ENCODE results near the gene NFE2. TPM values are rescaled to one million over a fixed set of nuclear protein-coding genes. Genes with fewer than 3 reads are reported as not detected.

NFE2 gene
- total and polyA plus RNA-seq, 4 donors: 0.44 to 155 (median 1.2) TPM

DNA sequence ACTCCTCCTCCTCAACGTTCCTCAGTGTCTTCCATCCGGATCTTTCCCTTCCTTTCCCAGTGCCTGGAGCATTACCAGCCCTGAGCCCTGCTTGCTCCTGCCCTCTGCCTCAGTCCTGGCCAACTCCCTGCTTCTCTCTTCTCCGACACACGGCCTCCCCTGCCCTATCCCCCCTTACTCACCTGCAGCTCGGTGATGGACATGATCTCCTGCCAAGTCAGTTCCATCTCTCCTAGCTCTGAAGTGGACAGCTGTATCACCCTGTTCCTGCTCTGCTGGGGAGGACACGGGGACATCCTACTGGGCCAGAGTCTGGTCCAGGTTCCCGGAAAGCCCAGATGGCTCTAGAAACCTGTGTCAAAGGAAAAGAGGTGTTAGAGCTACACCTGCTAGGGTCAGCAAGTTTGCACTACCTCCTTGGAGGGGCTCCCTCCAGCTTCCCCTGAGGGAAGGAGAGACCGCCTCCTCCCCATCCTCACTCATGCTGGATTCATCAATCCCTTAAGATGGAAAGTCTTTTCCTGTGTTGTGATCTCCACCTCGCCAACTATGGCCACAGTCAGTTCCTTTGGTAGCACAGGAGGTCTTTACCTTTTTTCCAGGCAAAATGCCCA lies 5.8 kb downstream of the NFE2 start (continued):
- TF ChIP-seq HNF4G (IDR thresholded peaks at IDR 0.05) (no peak), JUND (IDR thresholded peaks at IDR 0.05) (no peak), YY1 (IDR thresholded peaks at IDR 0.05) (no peak), RAD21 (IDR thresholded peaks at IDR 0.05) (no peak)
- TF ChIP-seq, protein P1, sequence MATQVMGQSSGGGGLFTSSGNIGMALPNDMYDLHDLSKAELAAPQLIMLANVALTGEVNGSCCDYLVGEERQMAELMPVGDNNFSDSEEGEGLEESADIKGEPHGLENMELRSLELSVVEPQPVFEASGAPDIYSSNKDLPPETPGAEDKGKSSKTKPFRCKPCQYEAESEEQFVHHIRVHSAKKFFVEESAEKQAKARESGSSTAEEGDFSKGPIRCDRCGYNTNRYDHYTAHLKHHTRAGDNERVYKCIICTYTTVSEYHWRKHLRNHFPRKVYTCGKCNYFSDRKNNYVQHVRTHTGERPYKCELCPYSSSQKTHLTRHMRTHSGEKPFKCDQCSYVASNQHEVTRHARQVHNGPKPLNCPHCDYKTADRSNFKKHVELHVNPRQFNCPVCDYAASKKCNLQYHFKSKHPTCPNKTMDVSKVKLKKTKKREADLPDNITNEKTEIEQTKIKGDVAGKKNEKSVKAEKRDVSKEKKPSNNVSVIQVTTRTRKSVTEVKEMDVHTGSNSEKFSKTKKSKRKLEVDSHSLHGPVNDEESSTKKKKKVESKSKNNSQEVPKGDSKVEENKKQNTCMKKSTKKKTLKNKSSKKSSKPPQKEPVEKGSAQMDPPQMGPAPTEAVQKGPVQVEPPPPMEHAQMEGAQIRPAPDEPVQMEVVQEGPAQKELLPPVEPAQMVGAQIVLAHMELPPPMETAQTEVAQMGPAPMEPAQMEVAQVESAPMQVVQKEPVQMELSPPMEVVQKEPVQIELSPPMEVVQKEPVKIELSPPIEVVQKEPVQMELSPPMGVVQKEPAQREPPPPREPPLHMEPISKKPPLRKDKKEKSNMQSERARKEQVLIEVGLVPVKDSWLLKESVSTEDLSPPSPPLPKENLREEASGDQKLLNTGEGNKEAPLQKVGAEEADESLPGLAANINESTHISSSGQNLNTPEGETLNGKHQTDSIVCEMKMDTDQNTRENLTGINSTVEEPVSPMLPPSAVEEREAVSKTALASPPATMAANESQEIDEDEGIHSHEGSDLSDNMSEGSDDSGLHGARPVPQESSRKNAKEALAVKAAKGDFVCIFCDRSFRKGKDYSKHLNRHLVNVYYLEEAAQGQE (IDR thresholded peaks at IDR 0.05): no peak

DNA sequence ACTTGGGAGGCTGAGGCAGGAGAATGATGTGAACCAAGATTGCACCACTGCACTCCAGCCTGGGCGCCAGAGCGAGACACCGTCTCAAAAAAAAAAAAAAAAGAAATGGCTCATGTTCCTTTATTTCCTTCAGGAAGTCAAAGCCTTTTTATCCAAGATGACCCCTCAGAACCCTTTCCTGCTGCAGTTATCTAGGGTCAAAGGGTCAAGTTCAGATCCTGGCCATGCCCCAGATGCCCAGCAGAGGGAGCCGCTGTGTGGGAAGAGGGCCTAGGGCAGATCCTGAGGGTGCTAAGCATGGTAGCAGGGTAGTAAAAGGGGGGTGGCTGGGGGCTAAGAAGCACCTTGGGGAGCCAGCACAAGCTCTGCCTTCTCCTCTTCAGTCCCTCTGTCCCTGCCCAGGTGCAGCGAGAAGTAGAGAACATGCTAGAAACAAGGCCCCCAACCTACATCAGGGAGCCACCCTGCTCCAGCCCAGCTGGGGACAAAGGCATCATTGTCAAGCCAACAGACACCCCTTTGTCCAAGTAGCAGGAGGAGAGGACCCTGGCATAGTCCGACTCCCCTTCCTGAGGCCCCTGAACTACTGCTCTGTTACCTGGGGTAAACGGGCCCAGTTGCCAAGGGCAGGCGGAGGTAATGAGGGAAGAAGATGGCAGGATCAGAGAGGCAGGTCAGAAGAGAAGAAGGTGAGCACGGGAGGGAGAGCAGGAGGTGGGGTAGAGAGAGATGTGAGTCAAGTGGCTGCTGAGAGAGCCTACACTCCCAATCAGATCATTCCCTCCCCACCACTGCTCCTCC lies 6.5 kb downstream of the NFE2 start:
- DNase-seq (ENCODE audit: low spot score): peak; percentile 91
- TF ChIP-seq NR2F2 (IDR thresholded peaks at IDR 0.05): peak; percentile 100
- peak; percentile 86 to 93 for TF ChIP-seq RAD21 (IDR thresholded peaks at IDR 0.05)
- TF ChIP-seq EGR1 (IDR thresholded peaks at IDR 0.05; ENCODE audit: low read depth in 2 of 2): no peak
- no peak for TF ChIP-seq HNF4G (IDR thresholded peaks at IDR 0.05)
- peak; percentile 47 to 84 for TF ChIP-seq RXRA (IDR thresholded peaks at IDR 0.05)
- TF ChIP-seq, protein P2, sequence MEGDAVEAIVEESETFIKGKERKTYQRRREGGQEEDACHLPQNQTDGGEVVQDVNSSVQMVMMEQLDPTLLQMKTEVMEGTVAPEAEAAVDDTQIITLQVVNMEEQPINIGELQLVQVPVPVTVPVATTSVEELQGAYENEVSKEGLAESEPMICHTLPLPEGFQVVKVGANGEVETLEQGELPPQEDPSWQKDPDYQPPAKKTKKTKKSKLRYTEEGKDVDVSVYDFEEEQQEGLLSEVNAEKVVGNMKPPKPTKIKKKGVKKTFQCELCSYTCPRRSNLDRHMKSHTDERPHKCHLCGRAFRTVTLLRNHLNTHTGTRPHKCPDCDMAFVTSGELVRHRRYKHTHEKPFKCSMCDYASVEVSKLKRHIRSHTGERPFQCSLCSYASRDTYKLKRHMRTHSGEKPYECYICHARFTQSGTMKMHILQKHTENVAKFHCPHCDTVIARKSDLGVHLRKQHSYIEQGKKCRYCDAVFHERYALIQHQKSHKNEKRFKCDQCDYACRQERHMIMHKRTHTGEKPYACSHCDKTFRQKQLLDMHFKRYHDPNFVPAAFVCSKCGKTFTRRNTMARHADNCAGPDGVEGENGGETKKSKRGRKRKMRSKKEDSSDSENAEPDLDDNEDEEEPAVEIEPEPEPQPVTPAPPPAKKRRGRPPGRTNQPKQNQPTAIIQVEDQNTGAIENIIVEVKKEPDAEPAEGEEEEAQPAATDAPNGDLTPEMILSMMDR (IDR thresholded peaks at IDR 0.05; ENCODE audit: low read depth, low read length, missing input control): peak; percentile 89
- no peak for TF ChIP-seq FOXA2 (IDR thresholded peaks at IDR 0.05)
- TF ChIP-seq, protein P3, sequence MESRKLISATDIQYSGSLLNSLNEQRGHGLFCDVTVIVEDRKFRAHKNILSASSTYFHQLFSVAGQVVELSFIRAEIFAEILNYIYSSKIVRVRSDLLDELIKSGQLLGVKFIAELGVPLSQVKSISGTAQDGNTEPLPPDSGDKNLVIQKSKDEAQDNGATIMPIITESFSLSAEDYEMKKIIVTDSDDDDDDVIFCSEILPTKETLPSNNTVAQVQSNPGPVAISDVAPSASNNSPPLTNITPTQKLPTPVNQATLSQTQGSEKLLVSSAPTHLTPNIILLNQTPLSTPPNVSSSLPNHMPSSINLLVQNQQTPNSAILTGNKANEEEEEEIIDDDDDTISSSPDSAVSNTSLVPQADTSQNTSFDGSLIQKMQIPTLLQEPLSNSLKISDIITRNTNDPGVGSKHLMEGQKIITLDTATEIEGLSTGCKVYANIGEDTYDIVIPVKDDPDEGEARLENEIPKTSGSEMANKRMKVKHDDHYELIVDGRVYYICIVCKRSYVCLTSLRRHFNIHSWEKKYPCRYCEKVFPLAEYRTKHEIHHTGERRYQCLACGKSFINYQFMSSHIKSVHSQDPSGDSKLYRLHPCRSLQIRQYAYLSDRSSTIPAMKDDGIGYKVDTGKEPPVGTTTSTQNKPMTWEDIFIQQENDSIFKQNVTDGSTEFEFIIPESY (IDR thresholded peaks at IDR 0.05): no peak
- TF ChIP-seq GABPA (IDR thresholded peaks at IDR 0.05 in 1 of 2, conservative IDR thresholded peaks at IDR 0.05 in 1 of 2): no peak
- TF ChIP-seq SP1 (IDR thresholded peaks at IDR 0.05): peak; percentile 15
- no peak for TF ChIP-seq TAF1 (conservative IDR thresholded peaks at IDR 0.05)
- TF ChIP-seq, protein P1 (IDR thresholded peaks at IDR 0.05): no peak
- TF ChIP-seq YY1 (IDR thresholded peaks at IDR 0.05): no peak
- no peak for TF ChIP-seq FOXA1 (IDR thresholded peaks at IDR 0.05)
- TF ChIP-seq HNF4A (conservative IDR thresholded peaks at IDR 0.05): peak in 1 of 2 donors; percentile 56
- TF ChIP-seq, protein P4, sequence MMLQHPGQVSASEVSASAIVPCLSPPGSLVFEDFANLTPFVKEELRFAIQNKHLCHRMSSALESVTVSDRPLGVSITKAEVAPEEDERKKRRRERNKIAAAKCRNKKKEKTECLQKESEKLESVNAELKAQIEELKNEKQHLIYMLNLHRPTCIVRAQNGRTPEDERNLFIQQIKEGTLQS (IDR thresholded peaks at IDR 0.05): no peak
- no peak overlapping the region for H3K27ac ChIP-seq (ENCODE audit: low read depth in 1 of 2, low read length in 2 of 2)
- no peak overlapping the region for H3K4me3 ChIP-seq (ENCODE audit: low read depth in 1 of 3, low read length in 3 of 3)
- peaks cover 0 to 3% (median 0%) of the 10 kb centered on the region in 4 donors for H3K4me1 ChIP-seq (ENCODE audit: control insufficient read depth in 4 of 4, insufficient read depth in 4 of 4, low read length in 3 of 4)
- no peak overlapping the region for H3K9ac ChIP-seq (ENCODE audit: low read depth in 1 of 2, low read length in 2 of 2)
- H3K9me3 ChIP-seq (ENCODE audit: control insufficient read depth in 4 of 4, low read length in 3 of 4): no peaks in the 10 kb centered on the region
- 52% methylated on average over 9 of the region's 9 CpGs for WGBS
- H3K36me3 ChIP-seq (ENCODE audit: control insufficient read depth in 4 of 4, insufficient read depth in 3 of 4, low read depth in 1 of 4, low read length in 3 of 4): no peaks in the 10 kb centered on the region
- no peaks in the 10 kb centered on the region for H3K27me3 ChIP-seq (ENCODE audit: control insufficient read depth in 4 of 4, insufficient read depth in 4 of 4, low read length in 3 of 4)
